A204.1 (cell line): ENCODE results near the gene PNPLA6.
A peak's percentile ranks its signal among the peaks of the same experiment; 100 is the strongest.

Source experiments
- FAIRE-seq: peaks from 2 replicates; lab custom pipeline; 2012; peaks lifted over from hg19 to GRCh38; lab: Jason Lieb, UNC

The PNPLA6 gene

DNA sequence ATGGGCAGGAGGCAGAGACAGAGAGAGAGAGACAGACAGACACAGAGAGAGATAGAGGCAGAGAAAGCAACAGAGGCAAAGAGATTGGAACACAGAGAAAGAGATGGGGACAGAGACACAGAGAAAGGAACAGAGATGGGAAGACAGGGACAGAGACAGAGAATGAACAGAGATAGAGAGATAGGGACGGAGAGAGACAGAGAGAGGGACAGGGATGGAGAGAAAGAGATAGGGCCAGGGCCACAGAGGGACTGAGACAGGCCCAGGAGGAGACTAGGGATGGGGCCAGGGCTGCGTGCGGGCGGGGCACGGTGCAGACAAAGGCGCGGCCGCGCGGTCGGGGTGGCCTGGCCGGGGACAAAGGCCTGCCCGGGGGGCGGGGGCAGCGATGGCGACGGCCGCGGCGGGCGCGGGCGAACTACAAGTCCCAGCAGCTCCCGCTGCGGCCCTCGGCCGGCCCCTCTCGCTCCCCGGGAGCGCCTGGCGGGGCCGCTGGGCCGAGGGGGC lies 19.8 kb upstream of the PNPLA6 start, which contains the start of gene ZNF358:
Gene ZNF358 (plus strand): TSS at position 459 of the 507 bp plus-strand sequence. CDS start 3,140 bp downstream, outside the sequence.
- no peak for FAIRE-seq

GRCh38 chr19:7516333-7516732 lies 19.2 kb upstream of the PNPLA6 start:
- no peak for FAIRE-seq

DNA sequence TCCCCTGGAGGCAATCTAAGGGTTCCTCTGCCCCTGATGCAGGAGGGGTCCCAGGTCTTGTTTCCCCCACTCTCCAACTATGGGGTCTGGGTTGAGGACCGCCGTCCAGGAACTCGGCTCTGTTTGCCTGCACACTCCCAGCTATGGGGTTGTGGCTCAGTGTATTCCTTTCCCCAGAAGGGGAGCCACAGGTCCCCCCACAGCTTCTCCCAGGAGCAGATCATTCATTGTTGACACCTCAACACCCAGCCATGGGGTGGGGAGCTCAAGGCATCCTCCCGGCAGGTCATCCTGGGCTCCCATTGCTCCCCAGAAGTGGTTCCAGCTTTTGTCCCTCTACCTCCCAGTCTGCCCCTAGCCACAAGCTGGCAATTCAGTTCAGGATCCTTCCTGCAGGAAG lies 18.6 kb upstream of the PNPLA6 start:
- no peak for FAIRE-seq

- FAIRE-seq: no peak
These were observed 16.0 kb upstream of the PNPLA6 start for GRCh38 chr19:7519361-7520130.

GRCh38 chr19:7520131-7521051 lies 15.1 kb upstream of the PNPLA6 start:
- FAIRE-seq: no peak

DNA sequence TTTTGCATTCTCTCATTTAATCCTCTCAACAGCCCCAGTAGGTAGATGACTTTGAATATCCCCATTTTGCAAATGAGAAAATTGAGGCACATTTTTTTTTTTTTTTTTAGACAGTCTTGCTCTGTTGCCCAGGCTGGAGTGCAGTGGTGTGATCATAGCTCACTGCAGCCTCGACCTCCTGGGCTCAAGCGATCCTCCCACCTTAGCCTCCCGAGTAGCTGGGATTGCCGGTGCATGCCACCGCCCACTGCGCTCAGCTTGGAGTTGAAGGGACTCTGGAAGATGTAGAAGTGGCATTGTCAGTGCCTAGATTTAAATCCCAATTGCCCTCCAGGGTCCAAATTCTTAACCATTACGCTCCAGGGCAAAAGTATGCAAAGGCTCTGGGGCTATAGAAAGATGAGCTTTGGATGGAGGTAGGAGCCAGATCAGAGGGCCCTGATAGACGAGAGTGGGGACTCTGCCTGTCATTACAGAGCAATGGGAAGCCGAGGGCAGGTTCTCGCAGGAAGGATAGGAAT lies 13.9 kb upstream of the PNPLA6 start:
- no peak for FAIRE-seq

DNA sequence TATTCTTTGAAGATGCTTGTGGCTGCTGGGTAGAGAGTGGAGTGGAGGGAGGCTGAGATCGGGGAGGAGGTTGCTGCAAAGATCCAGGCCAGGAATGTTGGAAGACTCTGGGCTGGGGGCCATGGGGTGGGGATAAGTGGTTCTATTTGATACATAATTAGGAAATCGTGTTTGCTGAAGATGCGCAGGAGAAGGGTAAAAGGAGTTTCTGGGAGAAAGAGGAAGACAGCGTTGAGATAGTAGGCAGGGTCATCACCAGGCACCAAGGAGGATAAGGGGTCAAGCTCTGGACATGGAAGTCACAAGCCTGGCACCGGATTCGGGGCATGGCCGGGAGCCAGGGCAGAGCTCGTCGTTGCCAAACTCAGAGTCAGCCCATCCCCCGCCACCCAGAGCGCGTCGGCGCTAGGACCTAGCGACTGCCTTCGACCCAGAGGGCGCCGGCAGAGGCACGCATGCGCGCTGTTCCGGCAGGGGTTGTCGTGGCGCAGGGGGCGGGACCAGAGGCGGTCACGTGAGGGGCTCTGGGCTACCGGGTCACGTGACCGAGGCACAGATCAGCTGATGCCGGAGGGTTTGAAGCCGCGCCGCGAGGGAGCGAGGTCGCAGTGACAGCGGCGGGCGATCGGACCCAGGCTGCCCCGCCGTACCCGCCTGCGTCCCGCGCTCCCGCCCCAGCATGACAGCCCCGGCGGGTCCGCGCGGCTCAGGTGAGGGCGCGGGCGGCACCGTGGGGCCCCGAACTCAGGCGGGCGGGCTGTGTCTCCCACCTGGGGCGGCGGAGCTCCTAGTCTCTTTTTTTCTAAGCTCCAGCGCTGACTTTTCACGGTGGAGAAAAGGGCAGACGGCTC lies 13.2 kb upstream of the PNPLA6 start, which contains the start of gene MCOLN1:
Gene MCOLN1 (plus strand): TSS at position 553 of the 851 bp plus-strand sequence. CDS start 127 bp downstream, at position 680.
- FAIRE-seq: peak; percentile 23

- no peak for FAIRE-seq
These were observed 12.4 kb upstream of the PNPLA6 start for GRCh38 chr19:7522923-7523667.

- FAIRE-seq: no peak
These were observed 11.0 kb upstream of the PNPLA6 start for GRCh38 chr19:7524523-7524922.

DNA sequence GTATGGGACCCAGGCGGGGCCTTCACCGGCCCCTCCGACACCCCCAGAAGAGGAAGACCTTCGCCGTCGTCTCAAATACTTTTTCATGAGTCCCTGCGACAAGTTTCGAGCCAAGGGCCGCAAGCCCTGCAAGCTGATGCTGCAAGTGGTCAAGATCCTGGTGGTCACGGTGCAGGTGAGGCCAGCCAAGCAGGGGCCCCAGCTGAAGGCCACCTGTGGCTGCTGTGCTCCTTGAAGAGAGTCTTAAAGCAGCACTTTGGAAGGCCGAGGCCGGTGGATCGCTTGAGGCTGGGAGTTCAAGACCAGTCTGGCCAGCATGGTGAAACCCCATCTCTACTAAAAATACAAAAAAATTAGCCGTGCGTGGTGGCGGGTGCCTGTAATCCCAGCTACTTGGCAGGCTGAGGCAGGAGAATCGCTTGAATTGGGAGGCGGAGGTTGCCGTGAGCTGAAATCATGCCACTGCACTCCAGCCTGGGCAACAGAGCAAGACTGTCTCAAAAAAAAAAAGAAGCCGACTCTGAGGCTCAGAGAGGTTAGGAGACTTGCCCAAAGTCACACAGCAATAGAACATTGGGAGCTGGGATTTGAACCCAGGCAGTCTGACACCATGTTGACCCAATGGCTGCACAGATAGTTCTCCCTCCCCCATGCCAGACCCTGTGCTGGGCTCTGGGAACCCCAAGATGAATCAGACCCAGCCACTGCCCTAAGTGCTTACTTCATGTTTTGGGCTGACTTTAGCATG lies 10.4 kb upstream of the PNPLA6 start:
- FAIRE-seq: no peak

DNA sequence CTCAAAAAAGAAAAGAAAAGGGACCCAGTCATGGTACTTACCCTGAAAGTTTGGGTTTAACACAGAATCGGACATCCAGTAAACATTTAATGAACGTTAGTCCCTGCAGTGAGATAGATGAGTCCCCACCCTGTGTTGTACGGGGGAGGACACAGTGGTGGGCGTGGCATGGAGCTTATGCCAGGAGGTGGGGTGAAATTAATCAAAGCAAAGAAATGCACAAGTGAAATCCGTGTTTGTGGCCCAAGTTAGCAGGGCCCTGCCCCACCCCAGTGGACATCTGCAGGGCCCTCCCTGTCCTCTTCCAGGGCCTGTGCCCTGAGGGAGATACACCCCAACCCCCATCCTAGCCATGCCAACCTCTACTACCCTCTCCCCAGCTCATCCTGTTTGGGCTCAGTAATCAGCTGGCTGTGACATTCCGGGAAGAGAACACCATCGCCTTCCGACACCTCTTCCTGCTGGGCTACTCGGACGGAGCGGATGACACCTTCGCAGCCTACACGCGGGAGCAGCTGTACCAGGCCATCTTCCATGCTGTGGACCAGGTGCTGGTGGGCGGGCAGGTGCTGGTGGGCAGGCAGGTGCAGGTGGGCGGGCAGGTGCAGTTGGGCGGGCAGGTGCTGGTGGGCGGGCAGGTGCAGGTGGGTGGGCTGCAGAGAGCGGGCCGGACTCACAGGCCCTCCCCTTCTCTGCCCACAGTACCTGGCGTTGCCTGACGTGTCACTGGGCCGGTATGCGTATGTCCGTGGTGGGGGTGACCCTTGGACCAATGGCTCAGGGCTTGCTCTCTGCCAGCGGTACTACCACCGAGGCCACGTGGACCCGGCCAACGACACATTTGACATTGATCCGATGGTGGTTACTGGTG lies 9.2 kb upstream of the PNPLA6 start:
- FAIRE-seq: no peak

DNA sequence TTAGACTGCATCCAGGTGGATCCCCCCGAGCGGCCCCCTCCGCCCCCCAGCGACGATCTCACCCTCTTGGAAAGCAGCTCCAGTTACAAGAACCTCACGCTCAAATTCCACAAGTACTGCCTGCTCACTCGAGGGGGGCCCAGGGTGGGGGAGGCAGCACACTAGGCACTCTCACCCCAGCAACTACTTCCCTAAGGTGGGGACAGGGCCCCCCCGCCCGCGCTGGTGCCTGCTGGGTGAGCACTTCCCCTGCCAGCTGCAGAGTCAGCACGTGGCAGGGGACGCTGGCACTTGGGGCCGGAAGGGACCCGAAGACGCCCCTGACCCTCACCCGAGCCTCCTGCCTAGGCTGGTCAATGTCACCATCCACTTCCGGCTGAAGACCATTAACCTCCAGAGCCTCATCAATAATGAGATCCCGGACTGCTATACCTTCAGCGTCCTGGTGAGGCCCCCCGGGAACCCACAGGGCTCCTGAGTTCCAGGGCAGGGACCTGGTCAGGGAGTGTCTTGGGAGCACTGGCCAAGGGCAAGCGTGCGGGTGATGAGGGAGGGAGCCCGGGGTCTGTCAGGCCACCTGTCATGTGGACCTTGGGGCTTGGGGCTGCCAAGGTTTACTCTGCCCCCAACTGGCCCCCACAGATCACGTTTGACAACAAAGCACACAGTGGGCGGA lies 7.9 kb upstream of the PNPLA6 start:
- FAIRE-seq: no peak

- no peak for FAIRE-seq
These were observed 7.4 kb upstream of the PNPLA6 start for GRCh38 chr19:7528192-7528519.

- FAIRE-seq: no peak
These were observed 6.8 kb upstream of the PNPLA6 start for GRCh38 chr19:7528522-7529245.

DNA sequence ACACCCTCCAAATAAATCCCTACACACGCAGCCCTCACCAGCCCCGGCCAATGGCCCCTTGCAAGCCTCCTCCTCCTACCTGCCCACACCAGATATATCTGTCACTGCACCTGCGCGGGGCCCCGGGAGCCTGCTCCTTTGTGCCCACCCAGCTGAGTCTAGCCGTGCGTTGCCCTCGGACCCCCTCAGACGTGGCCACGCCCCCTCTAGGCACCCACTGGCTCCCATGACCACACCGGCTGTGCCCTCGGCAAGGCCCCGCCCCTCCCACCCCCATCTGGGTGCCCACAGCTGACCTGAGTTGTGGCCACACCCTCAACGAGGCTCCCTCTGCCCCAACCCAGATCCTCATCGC lies 6.3 kb upstream of the PNPLA6 start:
- no peak for FAIRE-seq

GRCh38 chr19:7529610-7530490 lies 5.7 kb upstream of the PNPLA6 start:
- FAIRE-seq: no peak

- FAIRE-seq: no peak
These were observed 2.1 kb upstream of the PNPLA6 start for GRCh38 chr19:7533281-7533885.
